HepG2 (cell line): Measurements from ENCODE around the gene AFG1L. TPM values are rescaled to one million over a fixed set of nuclear protein-coding genes. Genes with fewer than 3 reads are reported as not detected.

Experiments
- HCFC1 ChIP-seq: fragments of 150-350 bp; IDR thresholded peaks from 2 replicates; pipeline ENCODE4 v1.6.1; 2014; ENCODE audit warnings: low read depth, low read length
- IRF2 ChIP-seq: IDR thresholded peaks from 2 replicates; pipeline ENCODE4 v1.6.1; 2018; ENCODE audit warnings: missing genetic modification reagents, missing compliant biosample characterization
- PHF20 ChIP-seq: sonication (generic); formaldehyde crosslinking; IDR thresholded peaks from 2 replicates; pipeline ENCODE4 v1.5.0; 2020; ENCODE audit warnings: mild to moderate bottlenecking, missing genetic modification reagents
- SPEN ChIP-seq: sonication (generic); formaldehyde crosslinking; IDR thresholded peaks from 2 replicates; pipeline ENCODE4 v1.5.1; 2020; ENCODE audit warnings: low read depth, mild to moderate bottlenecking, missing genetic modification reagents
- ZNF7 ChIP-seq: IDR thresholded peaks from 2 replicates; pipeline ENCODE4 v1.6.1; 2016; ENCODE audit warnings: missing biosample characterization, missing genetic modification reagents
- polyA plus RNA-seq, 8 experiments: library from polyadenylated mRNA; depleted of rRNA in 3 of 8; stranded (reverse) in 7 of 8; unstranded in 1 of 8; fragments of >200 nt; fragmentation: Illumina TruSeq in 4 of 8; extraction: Trizol in 4 of 8; gene quantifications; 2 replicates each; pipeline versions ENCODE4 v1.2.1 to v1.2.3, GENCODE V29; 2011 to 2016; ENCODE audit warnings: low read depth in 4 of 8, missing spikeins in 1 of 8, mixed read lengths in 1 of 8; ENCODE audit not compliant: insufficient read depth in 1 of 8
- total RNA-seq, 5 experiments: library from RNA; depleted of rRNA; stranded (reverse); fragments of >200 nt; fragmentation: Illumina TruSeq; extraction: Trizol; gene quantifications; 2 replicates each; pipeline ENCODE4 v1.2.3, GENCODE V29; 2016; ENCODE audit warnings: low read depth in 1 of 5
- TF ChIP-seq, protein P1 (sequence below): sonication (generic); formaldehyde crosslinking; IDR thresholded peaks from 2 replicates; pipeline ENCODE4 v1.4.0; 2020; ENCODE audit warnings: missing genetic modification reagents
- TF ChIP-seq, protein P2 (sequence below): sonication (generic); formaldehyde crosslinking; IDR thresholded peaks from 2 replicates; pipeline ENCODE4 v1.4.0; 2020; ENCODE audit warnings: missing genetic modification reagents
- TF ChIP-seq, protein P3 (sequence below), 2 experiments: fragments of 450-650 bp in 1 of 2; sonication (generic) in 1 of 2; formaldehyde crosslinking in 1 of 2; IDR thresholded peaks; 2 replicates each; pipeline versions ENCODE4 v1.6.1 to v1.8.0; 2016 to 2022; ENCODE audit warnings: antibody characterized with exemption in 1 of 2, mild to moderate bottlenecking in 1 of 2, missing genetic modification reagents in 1 of 2
- TF ChIP-seq, protein P4 (sequence below): sonication (generic); formaldehyde crosslinking; conservative IDR thresholded peaks from 2 replicates; pipeline ENCODE4 v1.8.0; 2022; ENCODE audit warnings: mild to moderate bottlenecking, moderate library complexity, missing genetic modification reagents
- TF ChIP-seq, protein P5 (sequence below): sonication (generic); formaldehyde crosslinking; conservative IDR thresholded peaks from 2 replicates; pipeline ENCODE4 v1.8.0; 2022; ENCODE audit warnings: low read depth, missing genetic modification reagents

AFG1L gene
- total and polyA plus RNA-seq, 2 of the 13 experiments (the other 11 are each of a cell fraction or from before 2014, with no cell fraction given) = 3.1 to 14.0 TPM

DNA sequence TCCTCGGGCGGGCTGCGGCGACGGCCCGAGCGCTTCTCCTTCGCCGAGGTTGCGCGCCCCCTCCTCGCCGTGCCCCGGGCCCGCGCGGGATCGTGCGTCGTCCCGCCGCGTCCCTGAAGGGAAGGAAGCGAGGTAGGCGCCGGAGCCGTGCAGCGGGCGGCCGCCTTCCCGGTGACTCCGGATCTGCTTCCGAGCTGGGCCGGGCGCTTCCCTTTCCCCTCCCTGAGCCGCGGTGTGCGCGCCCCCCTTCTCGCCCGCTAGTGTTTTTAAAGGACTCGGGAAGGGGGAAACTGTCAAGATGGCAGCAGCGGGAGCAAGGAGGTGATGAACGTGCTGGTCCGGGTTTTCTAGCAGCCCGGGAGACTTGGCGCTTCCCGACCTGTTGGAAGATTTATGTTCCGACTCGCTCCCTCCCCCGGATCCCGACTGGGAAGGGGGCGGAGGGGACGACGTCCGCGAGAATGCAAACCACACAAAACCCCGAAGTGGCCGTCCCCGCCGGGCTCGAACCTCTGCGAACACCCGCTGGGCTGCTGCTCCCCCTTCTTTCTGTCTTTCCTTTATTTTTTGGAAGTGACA is 265.1 kb downstream of the AFG1L start (continued):
- TF ChIP-seq, protein P1, sequence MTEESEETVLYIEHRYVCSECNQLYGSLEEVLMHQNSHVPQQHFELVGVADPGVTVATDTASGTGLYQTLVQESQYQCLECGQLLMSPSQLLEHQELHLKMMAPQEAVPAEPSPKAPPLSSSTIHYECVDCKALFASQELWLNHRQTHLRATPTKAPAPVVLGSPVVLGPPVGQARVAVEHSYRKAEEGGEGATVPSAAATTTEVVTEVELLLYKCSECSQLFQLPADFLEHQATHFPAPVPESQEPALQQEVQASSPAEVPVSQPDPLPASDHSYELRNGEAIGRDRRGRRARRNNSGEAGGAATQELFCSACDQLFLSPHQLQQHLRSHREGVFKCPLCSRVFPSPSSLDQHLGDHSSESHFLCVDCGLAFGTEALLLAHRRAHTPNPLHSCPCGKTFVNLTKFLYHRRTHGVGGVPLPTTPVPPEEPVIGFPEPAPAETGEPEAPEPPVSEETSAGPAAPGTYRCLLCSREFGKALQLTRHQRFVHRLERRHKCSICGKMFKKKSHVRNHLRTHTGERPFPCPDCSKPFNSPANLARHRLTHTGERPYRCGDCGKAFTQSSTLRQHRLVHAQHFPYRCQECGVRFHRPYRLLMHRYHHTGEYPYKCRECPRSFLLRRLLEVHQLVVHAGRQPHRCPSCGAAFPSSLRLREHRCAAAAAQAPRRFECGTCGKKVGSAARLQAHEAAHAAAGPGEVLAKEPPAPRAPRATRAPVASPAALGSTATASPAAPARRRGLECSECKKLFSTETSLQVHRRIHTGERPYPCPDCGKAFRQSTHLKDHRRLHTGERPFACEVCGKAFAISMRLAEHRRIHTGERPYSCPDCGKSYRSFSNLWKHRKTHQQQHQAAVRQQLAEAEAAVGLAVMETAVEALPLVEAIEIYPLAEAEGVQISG (CRISPR knock-in tag) = no peak; the same call in 1 of the 2 replicates
- TF ChIP-seq, protein P2, sequence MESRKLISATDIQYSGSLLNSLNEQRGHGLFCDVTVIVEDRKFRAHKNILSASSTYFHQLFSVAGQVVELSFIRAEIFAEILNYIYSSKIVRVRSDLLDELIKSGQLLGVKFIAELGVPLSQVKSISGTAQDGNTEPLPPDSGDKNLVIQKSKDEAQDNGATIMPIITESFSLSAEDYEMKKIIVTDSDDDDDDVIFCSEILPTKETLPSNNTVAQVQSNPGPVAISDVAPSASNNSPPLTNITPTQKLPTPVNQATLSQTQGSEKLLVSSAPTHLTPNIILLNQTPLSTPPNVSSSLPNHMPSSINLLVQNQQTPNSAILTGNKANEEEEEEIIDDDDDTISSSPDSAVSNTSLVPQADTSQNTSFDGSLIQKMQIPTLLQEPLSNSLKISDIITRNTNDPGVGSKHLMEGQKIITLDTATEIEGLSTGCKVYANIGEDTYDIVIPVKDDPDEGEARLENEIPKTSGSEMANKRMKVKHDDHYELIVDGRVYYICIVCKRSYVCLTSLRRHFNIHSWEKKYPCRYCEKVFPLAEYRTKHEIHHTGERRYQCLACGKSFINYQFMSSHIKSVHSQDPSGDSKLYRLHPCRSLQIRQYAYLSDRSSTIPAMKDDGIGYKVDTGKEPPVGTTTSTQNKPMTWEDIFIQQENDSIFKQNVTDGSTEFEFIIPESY (CRISPR knock-in tag) = no peak
- peak; percentile 52 for TF ChIP-seq PHF20 (CRISPR knock-in tag)
- TF ChIP-seq SPEN = no peak
- TF ChIP-seq, protein P3, sequence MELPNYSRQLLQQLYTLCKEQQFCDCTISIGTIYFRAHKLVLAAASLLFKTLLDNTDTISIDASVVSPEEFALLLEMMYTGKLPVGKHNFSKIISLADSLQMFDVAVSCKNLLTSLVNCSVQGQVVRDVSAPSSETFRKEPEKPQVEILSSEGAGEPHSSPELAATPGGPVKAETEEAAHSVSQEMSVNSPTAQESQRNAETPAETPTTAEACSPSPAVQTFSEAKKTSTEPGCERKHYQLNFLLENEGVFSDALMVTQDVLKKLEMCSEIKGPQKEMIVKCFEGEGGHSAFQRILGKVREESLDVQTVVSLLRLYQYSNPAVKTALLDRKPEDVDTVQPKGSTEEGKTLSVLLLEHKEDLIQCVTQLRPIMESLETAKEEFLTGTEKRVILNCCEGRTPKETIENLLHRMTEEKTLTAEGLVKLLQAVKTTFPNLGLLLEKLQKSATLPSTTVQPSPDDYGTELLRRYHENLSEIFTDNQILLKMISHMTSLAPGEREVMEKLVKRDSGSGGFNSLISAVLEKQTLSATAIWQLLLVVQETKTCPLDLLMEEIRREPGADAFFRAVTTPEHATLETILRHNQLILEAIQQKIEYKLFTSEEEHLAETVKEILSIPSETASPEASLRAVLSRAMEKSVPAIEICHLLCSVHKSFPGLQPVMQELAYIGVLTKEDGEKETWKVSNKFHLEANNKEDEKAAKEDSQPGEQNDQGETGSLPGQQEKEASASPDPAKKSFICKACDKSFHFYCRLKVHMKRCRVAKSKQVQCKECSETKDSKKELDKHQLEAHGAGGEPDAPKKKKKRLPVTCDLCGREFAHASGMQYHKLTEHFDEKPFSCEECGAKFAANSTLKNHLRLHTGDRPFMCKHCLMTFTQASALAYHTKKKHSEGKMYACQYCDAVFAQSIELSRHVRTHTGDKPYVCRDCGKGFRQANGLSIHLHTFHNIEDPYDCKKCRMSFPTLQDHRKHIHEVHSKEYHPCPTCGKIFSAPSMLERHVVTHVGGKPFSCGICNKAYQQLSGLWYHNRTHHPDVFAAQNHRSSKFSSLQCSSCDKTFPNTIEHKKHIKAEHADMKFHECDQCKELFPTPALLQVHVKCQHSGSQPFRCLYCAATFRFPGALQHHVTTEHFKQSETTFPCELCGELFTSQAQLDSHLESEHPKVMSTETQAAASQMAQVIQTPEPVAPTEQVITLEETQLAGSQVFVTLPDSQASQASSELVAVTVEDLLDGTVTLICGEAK (IDR thresholded peaks at IDR 0.05) = no peak
- TF ChIP-seq, protein P3 (CRISPR knock-in tag; IDR thresholded peaks at IDR 0.05) = no peak; the same call in 1 of the 2 replicates
- TF ChIP-seq, protein P4, sequence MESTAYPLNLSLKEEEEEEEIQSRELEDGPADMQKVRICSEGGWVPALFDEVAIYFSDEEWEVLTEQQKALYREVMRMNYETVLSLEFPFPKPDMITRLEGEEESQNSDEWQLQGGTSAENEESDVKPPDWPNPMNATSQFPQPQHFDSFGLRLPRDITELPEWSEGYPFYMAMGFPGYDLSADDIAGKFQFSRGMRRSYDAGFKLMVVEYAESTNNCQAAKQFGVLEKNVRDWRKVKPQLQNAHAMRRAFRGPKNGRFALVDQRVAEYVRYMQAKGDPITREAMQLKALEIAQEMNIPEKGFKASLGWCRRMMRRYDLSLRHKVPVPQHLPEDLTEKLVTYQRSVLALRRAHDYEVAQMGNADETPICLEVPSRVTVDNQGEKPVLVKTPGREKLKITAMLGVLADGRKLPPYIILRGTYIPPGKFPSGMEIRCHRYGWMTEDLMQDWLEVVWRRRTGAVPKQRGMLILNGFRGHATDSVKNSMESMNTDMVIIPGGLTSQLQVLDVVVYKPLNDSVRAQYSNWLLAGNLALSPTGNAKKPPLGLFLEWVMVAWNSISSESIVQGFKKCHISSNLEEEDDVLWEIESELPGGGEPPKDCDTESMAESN = 0 out of 2 replicates have a peak, but pooled peaks have one; percentile 9
- no peak for TF ChIP-seq IRF2 (CRISPR knock-in tag)
- TF ChIP-seq ZNF7 (CRISPR knock-in tag) = no peak
- TF ChIP-seq, protein P5, sequence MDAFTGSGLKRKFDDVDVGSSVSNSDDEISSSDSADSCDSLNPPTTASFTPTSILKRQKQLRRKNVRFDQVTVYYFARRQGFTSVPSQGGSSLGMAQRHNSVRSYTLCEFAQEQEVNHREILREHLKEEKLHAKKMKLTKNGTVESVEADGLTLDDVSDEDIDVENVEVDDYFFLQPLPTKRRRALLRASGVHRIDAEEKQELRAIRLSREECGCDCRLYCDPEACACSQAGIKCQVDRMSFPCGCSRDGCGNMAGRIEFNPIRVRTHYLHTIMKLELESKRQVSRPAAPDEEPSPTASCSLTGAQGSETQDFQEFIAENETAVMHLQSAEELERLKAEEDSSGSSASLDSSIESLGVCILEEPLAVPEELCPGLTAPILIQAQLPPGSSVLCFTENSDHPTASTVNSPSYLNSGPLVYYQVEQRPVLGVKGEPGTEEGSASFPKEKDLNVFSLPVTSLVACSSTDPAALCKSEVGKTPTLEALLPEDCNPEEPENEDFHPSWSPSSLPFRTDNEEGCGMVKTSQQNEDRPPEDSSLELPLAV (CRISPR knock-in tag) = no peak
- no peak for TF ChIP-seq HCFC1
